ENCODE results near the gene GSE1. TPM values are rescaled to one million over a fixed set of nuclear protein-coding genes. Genes with fewer than 3 reads are reported as not detected.

Gene GSE1
- total RNA-seq, 2 experiments from 2014 or later = 8.6 to 10.1 TPM

DNA sequence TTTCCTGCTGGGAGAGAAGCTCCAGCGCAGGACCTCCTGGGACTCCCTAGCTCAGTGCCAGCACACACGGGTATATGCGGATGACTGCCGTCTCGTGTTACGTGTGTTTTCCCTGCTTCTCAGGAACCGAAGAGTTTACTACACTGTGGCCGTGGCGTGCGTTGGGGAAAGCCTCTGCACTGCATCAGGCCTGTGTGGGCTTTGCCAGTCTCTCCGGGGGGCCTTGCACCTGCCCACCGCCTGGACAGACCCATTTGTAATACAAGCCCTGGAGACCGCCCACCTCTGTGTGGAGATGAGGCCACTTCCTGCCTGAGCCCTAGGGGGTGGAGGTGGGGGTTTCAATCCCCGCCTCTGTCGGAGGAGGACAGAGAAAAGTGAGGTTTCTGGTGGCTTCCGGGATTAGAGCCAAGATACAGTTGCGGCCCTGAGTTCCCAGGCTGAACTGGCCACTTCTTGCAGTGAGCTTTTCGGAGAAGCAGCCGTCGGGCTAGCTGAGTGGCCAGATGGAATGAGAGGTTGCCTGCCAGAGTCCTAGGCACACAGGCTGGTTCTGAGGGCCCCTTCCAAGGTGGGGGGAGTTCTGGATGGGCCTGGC is 43.4 kb upstream of the GSE1 start:
- peaks cover 48% of the 10 kb centered on the region for H3K4me1 Mint-ChIP-seq (ENCODE audit: low read depth)
- H3K27me3 Mint-ChIP-seq (ENCODE audit: low read depth) = no peaks in the 10 kb centered on the region
- intact Hi-C loops (cut with micrococcal nuclease) = loop anchor here (1.0 kb wide), 1 partner anchor 14 kb away; no protein-coding TSS in a partner anchor

DNA sequence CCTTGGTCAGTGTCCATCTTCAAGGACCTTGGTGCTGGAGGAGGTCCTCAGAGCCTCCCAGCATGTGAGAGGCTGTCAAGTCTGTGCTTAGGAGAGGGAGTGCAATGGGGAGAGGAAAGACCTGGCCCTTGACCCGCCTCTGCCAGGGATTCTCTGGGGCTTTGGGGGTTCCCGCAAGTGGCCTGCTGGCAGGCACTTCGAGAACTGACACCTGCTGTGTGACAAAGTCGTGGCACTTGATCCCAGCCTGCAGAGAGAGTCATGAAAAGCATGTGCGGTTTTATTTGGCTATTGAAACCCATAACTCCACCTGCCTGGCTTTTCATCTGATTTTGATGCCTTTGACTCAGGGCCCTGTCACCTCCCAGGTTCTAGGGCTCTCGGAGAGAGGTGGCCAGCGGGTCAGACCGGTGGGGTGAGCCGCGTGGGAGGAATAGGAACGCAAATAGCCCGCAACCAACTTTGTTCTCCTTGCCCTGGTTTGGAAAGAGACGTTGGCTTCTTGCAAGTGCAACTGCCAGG is 42.8 kb upstream of the GSE1 start:
- intact Hi-C loops (cut with micrococcal nuclease) = loop anchor here (1.0 kb wide), 1 partner anchor 15 kb away; no protein-coding TSS in a partner anchor
- CTCF ChIA-PET = interaction anchor here (3.0 kb wide), 1 partner anchor 13 kb away, joined by 20 read pairs; no protein-coding TSS in a partner anchor
- peaks cover 5% of the 10 kb centered on the region for H3K9me3 Mint-ChIP-seq
- H3K4me3 Mint-ChIP-seq = no peak overlapping the region
- peak; percentile 63 for DNase-seq
- no peaks in the 10 kb centered on the region for H3K27me3 Mint-ChIP-seq (ENCODE audit: low read depth)
- peaks cover 4% of the 10 kb centered on the region for H3K36me3 Mint-ChIP-seq (ENCODE audit: low read depth)
- peak overlapping the region; percentile 59 for H3K27ac Mint-ChIP-seq
- peaks cover 48% of the 10 kb centered on the region for H3K4me1 Mint-ChIP-seq (ENCODE audit: low read depth)

More for the DNA sequence above, 43.4 kb upstream of the GSE1 start:
- Mint-ChIP-seq H3K27ac (peak overlapping the region; percentile 59), H3K9me3 (peaks cover 5% of the 10 kb centered on the region), H3K36me3 (ENCODE audit: low read depth) (peaks cover 4% of the 10 kb centered on the region), H3K4me3 (no peak overlapping the region)
- CTCF ChIA-PET = interaction anchor here (0.6 to 3.0 kb wide), 2 partner anchors 12 to 26 kb away, joined by 4 to 20 read pairs; no protein-coding TSS in a partner anchor
- DNase-seq = peak; percentile 50

DNA sequence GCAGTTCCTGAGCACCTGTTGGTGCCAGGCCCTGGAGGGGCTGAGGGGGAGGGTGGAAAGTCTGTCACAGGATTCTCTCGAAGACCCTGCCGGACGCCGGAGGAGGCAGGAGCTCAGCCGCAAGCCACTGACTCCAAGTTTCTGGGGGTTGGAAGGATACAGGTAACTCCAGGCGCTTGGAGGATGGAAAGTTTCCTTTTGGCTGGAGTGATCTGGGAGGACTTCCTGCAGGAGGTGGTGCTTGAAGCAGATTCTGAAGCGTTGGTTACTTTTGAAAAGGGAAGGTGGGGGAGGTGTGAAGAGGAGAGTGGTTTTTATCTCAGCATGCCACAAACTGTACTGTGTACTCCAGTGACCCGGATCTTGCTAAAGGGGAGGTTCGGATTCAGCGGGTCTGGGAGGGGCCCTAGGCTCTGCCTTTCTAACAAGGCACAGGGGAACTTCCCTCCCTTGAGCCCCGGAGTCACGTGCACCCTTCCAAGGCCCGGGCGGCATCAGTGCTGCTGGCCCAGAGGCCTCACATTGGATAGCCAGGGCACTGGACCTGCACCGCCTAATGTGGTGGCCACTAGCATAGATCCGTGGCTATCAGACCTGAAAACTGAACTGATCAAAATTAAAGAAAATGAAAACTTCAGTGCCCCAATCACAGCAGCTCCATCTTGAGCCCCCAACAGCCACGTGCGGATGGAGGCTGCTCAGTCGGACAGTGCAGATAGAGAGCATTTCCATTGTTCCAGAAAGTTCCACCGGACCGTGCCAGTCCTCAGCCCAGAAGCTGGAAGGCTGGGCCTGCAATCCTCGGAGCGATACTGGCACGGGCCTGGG is 42.2 kb upstream of the GSE1 start:
- Mint-ChIP-seq H3K9me3 (peaks cover 5% of the 10 kb centered on the region), H3K4me3 (no peak overlapping the region), H3K4me1 (ENCODE audit: low read depth) (peaks cover 51% of the 10 kb centered on the region), H3K27ac (no peak overlapping the region), H3K36me3 (ENCODE audit: low read depth) (peaks cover 4% of the 10 kb centered on the region), H3K27me3 (ENCODE audit: low read depth) (no peaks in the 10 kb centered on the region)
- CTCF ChIA-PET = interaction anchor here (3.0 kb wide), 1 partner anchor 13 kb away, joined by 20 read pairs; no protein-coding TSS in a partner anchor
- peak; percentile 53 for DNase-seq
- intact Hi-C loops (cut with micrococcal nuclease) = loop anchor here (1.0 kb wide), 1 partner anchor 16 kb away; no protein-coding TSS in a partner anchor

DNA sequence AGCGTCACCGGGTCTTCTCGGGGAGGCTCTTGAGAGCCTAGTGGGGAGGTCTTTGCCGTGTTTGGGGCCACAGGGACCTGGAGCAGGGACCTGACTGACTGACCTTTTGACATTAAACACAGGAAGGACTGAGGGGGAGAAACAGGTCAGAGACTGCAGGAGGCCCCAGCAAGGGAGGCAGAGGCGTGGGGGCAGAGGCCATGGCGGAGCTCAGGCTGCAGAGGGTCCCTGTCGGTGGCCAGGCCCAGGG is 41.6 kb upstream of the GSE1 start:
- peaks cover 4% of the 10 kb centered on the region for H3K36me3 Mint-ChIP-seq (ENCODE audit: low read depth)
- no peak overlapping the region for H3K4me3 Mint-ChIP-seq
- no peaks in the 10 kb centered on the region for H3K27me3 Mint-ChIP-seq (ENCODE audit: low read depth)
- peaks cover 50% of the 10 kb centered on the region for H3K4me1 Mint-ChIP-seq (ENCODE audit: low read depth)
- H3K27ac Mint-ChIP-seq = no peak overlapping the region
- intact Hi-C loops (cut with micrococcal nuclease) = no loop called here
- peaks cover 5% of the 10 kb centered on the region for H3K9me3 Mint-ChIP-seq
- CTCF ChIA-PET = no interaction called here
- no peak for DNase-seq

DNA sequence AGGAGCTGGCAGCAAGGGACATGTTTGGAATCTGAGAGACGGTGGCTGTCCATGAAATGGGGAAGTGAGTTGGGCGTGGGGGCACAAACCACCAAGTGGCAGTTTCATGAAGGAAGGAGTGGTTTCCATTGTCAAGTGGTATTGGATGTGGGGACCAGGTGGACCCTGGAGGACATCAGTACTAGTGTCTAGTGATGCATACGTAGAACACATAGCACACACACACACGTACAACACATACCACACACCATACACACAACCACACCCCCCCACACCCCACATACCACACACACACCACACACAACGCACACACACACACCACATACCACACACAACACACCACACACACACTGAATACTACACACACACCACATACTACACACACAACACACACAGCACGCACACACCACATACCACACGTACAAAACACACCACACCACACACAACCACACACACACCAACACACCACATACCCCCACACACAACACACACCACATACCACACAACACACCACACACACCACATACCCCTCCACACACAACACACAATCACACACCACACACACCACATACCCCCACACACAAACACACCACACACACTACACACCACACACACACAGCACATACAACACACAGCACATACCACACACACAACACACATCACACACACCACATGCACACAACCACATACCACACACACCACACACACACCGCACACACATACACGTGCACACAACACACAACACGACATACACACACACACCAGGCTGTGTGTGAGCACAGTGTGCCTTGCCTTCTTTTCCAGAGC is 41.1 kb upstream of the GSE1 start:
- Mint-ChIP-seq H3K27me3 (ENCODE audit: low read depth) (no peaks in the 10 kb centered on the region), H3K4me1 (ENCODE audit: low read depth) (peaks cover 47% of the 10 kb centered on the region), H3K36me3 (ENCODE audit: low read depth) (peaks cover 4% of the 10 kb centered on the region), H3K9me3 (peaks cover 5% of the 10 kb centered on the region), H3K4me3 (no peak overlapping the region), H3K27ac (no peak overlapping the region)
- intact Hi-C loops (cut with micrococcal nuclease) = no loop called here
- no peak for DNase-seq
- CTCF ChIA-PET = no interaction called here

DNA sequence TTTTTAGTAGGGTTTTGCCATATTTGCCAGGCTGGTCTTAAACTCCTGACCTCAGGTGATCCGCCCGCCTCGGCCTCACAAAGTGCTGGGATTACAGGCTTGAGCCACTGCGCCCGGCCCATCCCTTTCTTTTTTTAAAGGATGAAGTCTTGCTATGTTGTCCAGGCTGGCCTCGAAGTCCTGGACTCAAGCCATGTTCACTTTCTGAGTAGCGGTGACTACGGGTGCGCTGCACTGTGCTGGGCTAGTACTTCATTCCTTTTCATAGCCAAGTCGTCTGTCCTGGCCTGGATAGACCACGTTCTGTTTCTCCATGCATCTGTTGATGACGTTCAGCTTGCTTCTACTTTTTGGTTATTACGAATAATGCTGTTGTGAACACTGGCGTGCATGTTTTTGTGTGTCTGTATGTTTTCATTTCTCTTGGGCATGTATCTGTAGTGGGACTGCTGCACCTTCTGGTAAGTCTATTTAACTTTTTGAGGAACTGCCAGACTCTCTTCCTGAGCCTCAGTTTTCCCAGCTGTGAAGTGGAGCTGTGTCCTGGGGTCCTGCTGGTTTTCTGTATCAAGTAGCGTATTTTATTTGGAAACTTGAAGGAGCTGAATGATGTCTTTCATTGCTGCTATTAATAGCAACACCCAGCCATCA is 40.0 kb upstream of the GSE1 start:
- H3K27ac Mint-ChIP-seq = no peak overlapping the region
- no peaks in the 10 kb centered on the region for H3K27me3 Mint-ChIP-seq (ENCODE audit: low read depth)
- peaks cover 39% of the 10 kb centered on the region for H3K4me1 Mint-ChIP-seq (ENCODE audit: low read depth)
- intact Hi-C loops (cut with micrococcal nuclease) = no loop called here
- peaks cover 5% of the 10 kb centered on the region for H3K9me3 Mint-ChIP-seq
- CTCF ChIA-PET = no interaction called here
- no peak for DNase-seq
- no peak overlapping the region for H3K4me3 Mint-ChIP-seq
- H3K36me3 Mint-ChIP-seq (ENCODE audit: low read depth) = peaks cover 4% of the 10 kb centered on the region

DNA sequence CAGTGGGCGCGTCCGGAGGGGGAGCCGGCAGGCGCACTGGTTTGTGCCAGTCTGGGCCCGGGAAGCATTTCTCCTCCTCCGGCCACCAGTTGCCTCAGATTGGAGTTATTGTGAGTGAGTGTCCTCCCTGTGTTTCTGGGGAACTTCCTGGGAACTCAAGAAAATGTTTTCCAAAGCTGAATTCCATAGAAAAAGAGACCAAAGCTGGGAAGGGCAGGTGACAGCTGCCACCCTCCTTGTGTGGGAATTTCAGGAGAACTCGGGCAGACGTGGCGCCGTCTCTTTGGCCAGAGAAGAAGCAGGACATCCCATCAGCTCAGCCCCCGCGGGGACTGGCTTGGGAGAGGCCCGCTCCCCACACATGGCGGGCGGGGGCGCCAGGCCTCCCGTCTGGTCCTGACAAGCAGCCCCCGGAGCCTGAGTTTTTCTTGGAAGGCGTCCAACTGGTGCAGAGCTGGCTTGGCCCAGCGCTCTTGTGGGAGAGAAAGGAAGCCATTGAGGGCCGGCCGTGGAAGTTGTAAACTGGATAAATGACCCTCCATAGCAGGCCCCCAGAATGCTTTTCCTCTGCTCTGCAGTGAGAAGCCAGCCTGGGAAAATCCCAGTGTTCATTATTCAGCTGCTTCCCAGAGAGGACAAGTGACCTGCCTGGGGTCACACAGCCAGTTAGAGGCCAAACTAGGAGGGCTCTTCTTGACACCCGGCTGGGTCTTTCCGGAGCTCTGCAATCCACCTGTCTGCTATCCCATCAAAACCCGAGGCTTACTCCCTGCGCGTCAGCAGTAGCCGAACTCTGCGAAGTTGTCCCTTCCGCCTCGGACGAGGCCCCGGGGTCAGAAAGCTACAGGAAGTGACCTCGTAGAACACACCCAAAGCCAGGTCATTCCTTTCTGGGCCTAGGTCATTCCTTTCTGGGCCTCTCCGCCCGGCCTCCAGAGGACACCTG is 39.2 kb upstream of the GSE1 start:
- no peak for DNase-seq
- intact Hi-C loops (cut with micrococcal nuclease) = no loop called here
- peaks cover 4% of the 10 kb centered on the region for H3K36me3 Mint-ChIP-seq (ENCODE audit: low read depth)
- CTCF ChIA-PET = interaction anchor here (0.7 kb wide), 1 partner anchor 37 kb away, joined by 3 read pairs; no protein-coding TSS in a partner anchor
- H3K27me3 Mint-ChIP-seq (ENCODE audit: low read depth) = no peaks in the 10 kb centered on the region
- H3K4me3 Mint-ChIP-seq = no peak overlapping the region
- H3K9me3 Mint-ChIP-seq = peaks cover 5% of the 10 kb centered on the region
- H3K4me1 Mint-ChIP-seq (ENCODE audit: low read depth) = peaks cover 39% of the 10 kb centered on the region
- no peak overlapping the region for H3K27ac Mint-ChIP-seq

DNA sequence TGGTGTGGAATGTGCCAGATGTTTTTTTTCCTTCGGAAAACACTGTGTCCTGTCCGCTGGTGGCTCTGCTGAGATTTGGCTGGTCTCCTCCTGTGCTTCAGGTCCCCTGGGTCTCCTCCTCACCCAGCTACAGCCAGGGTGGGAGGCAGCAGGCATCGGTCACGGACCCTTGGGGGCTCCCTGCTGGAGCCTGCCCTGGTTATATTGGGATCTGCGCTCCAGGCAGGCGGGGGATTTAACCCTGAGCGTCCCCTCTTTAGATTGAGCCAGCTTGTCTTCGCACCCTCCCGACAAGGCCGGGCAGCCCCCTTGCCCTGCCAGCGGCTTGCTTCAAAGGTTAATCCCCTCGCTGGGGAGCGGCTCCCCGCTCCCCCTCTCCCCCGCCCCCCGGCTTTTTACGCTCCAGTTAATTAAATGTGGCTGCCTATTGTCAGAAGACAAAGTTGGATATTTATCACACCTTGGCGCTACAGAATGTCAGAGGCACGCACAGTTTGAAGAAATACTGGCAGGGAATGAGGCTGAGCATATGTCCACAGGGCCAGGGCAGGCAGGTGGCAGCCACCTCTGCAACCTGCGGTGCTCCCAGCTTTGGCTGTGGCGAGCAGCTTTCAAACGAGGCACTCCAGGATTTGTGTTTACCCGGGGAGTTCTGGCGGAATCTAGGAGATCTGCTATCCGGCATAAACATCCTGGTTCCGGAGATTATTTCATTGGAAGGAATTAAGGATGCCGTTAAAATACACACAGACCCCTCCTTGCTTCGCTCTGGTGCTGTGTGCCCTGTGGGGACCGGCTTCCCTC is 38.2 kb upstream of the GSE1 start:
- Mint-ChIP-seq H3K9me3 (no peaks in the 10 kb centered on the region), H3K4me1 (ENCODE audit: low read depth) (peaks cover 34% of the 10 kb centered on the region), H3K27me3 (ENCODE audit: low read depth) (no peaks in the 10 kb centered on the region), H3K27ac (no peak overlapping the region), H3K4me3 (no peak overlapping the region), H3K36me3 (ENCODE audit: low read depth) (no peaks in the 10 kb centered on the region)
- no peak for DNase-seq
- CTCF ChIA-PET = interaction anchor here (0.6 to 0.7 kb wide), 4 partner anchors 36 to 86 kb away, joined by 3 to 4 read pairs (median 4); no protein-coding TSS in a partner anchor
- intact Hi-C loops (cut with micrococcal nuclease) = no loop called here

DNA sequence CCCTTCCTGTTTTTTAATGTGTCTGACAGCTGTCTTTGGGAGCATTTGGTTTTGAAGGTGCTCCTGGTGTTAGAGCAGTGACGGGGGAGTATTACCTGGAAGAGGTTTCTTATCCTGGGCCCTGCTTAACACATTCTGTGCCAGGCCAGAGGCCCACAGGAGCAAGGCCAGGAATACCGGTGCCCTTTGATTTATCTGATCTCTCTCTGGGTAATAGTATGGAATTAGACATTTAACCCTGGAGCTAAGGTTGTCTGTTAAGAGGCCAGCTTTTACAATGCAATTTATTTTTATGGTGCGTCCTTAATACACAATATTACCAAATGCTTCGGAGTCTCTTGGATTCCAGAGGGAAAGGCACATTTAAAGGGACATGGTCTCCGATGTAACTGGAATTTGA is 37.2 kb upstream of the GSE1 start:
- CTCF ChIA-PET = interaction anchor here (0.6 to 0.7 kb wide), 3 partner anchors 41 to 85 kb away, joined by 3 to 4 read pairs (median 4); no protein-coding TSS in a partner anchor
- no peak for DNase-seq
- Mint-ChIP-seq H3K27ac (no peak overlapping the region), H3K4me1 (ENCODE audit: low read depth) (peaks cover 24% of the 10 kb centered on the region), H3K36me3 (ENCODE audit: low read depth) (no peaks in the 10 kb centered on the region), H3K9me3 (no peaks in the 10 kb centered on the region), H3K4me3 (no peak overlapping the region), H3K27me3 (ENCODE audit: low read depth) (no peaks in the 10 kb centered on the region)
- intact Hi-C loops (cut with micrococcal nuclease) = no loop called here

DNA sequence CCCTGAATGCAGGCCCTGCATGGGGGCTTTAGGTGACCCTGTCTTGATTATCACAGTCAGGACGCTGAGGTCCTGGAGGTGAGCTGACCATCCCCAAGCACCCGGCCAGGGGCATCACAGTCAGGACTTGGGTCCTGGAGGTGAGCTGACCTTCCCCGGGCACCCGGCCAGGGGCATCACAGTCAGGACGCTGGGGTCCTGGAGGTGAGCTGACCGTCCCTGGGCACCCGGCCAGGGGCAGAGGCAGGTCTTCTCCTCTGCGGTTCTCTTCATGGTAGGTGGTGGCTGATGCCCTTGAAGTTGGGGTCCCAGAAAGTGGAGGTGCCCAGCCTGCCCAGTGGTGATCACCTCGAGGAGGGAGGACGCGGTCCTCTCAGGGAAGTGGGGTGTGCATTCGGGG is 36.2 kb upstream of the GSE1 start:
- CTCF ChIA-PET = no interaction called here
- no peaks in the 10 kb centered on the region for H3K9me3 Mint-ChIP-seq
- H3K36me3 Mint-ChIP-seq (ENCODE audit: low read depth) = no peaks in the 10 kb centered on the region
- H3K4me3 Mint-ChIP-seq = no peak overlapping the region
- intact Hi-C loops (cut with micrococcal nuclease) = no loop called here
- H3K27ac Mint-ChIP-seq = no peak overlapping the region
- no peak for DNase-seq
- H3K4me1 Mint-ChIP-seq (ENCODE audit: low read depth) = peaks cover 14% of the 10 kb centered on the region
- no peaks in the 10 kb centered on the region for H3K27me3 Mint-ChIP-seq (ENCODE audit: low read depth)
